CD1c-positive myeloid dendritic cell (primary cell): ENCODE data around the gene C8B.

Experiments used
- DNase-seq: peaks from one replicate; pipeline ENCODE4 v3.0.0-alpha.2; 2016; ENCODE audit errors: extremely low spot score

The C8B gene

GRCh38 chr1:56965916-56966697 lies at the start of gene C8B:
C8B (minus strand) TSS chr1:56966015; CDS start chr1:56965948, 67 bp downstream.
- DNase-seq, result no peak

GRCh38 chr1:57015071-57015470 lies 49.3 kb upstream of the C8B start:
- no peak for DNase-seq

GRCh38 chr1:57013522-57013921 lies 47.7 kb upstream of the C8B start:
- no peak for DNase-seq

GRCh38 chr1:57012315-57012714 lies 46.5 kb upstream of the C8B start:
- no peak for DNase-seq

GRCh38 chr1:57010511-57010910 lies 44.7 kb upstream of the C8B start:
- DNase-seq, result no peak

GRCh38 chr1:57007948-57008347 lies 42.1 kb upstream of the C8B start:
- no peak for DNase-seq

GRCh38 chr1:57007472-57007871 lies 41.7 kb upstream of the C8B start:
- no peak for DNase-seq

- no peak for DNase-seq
Observed at GRCh38 chr1:57003398-57004139, 37.8 kb upstream of the C8B start.

GRCh38 chr1:56995414-56996100 lies 29.7 kb upstream of the C8B start:
- DNase-seq, result no peak

GRCh38 chr1:56993475-56993874 lies 27.7 kb upstream of the C8B start:
- DNase-seq, result no peak

- DNase-seq, result no peak
Observed at GRCh38 chr1:56992318-56993125, 26.7 kb upstream of the C8B start.

- DNase-seq, result no peak
Observed at GRCh38 chr1:56991576-56991975, 25.8 kb upstream of the C8B start.

- DNase-seq, result no peak
Observed at GRCh38 chr1:56986397-56986796, 20.6 kb upstream of the C8B start.

GRCh38 chr1:56985857-56986256 lies 20.0 kb upstream of the C8B start:
- DNase-seq, result no peak

GRCh38 chr1:56983484-56983883 lies 17.7 kb upstream of the C8B start:
- no peak for DNase-seq

- DNase-seq, result no peak
Observed at GRCh38 chr1:56979986-56980755, 14.4 kb upstream of the C8B start.

- no peak for DNase-seq
Observed at GRCh38 chr1:56978819-56979218, 13.0 kb upstream of the C8B start.

- no peak for DNase-seq
Observed at GRCh38 chr1:56977910-56978309, 12.1 kb upstream of the C8B start.

GRCh38 chr1:56975446-56975845 lies 9.6 kb upstream of the C8B start:
- DNase-seq, result no peak

GRCh38 chr1:56973923-56974742 lies 8.3 kb upstream of the C8B start:
- DNase-seq, result no peak
